Psoas muscle (tissue), 8 donors: ENCODE data around the gene GORASP2. TPM values are rescaled to one million over a fixed set of nuclear protein-coding genes. Genes with fewer than 3 reads are reported as not detected.

Source experiments
- ATAC-seq, 4 donors: fragments of 200-7000 bp; cut with Tn5 transposase; one replicate each; pipeline ENCODE4 v1.9.1; 2020; ENCODE audit warnings: moderate library complexity in 3 of 4, mild to moderate bottlenecking in 2 of 4
- DNase-seq, 2 donors: peaks; one replicate each; pipeline ENCODE4 v3.0.0-alpha.2; 2020
- H3K27ac ChIP-seq: fragments of 200-600 bp; one replicate; pipeline ENCODE4 v1.8.0; 2022
- H3K27me3 ChIP-seq, 3 donors: fragments of 200-600 bp in 1 of 3; one replicate each; pipeline versions ENCODE4 v1.6.1 to v1.8.0; 2013 to 2022; ENCODE audit warnings: low read length in 2 of 3, mild to moderate bottlenecking in 2 of 3, moderate library complexity in 1 of 3; ENCODE audit not compliant: insufficient read depth in 3 of 3
- H3K36me3 ChIP-seq, 2 donors: fragments of 200-600 bp in 1 of 2; one replicate each; pipeline versions ENCODE4 v1.6.1 to v1.8.0; 2013 to 2022; ENCODE audit warnings: low read depth in 1 of 2, mild to moderate bottlenecking in 1 of 2, moderate library complexity in 1 of 2; ENCODE audit not compliant: insufficient read depth in 1 of 2
- H3K4me1 ChIP-seq: fragments of 200-600 bp; one replicate; pipeline ENCODE4 v1.8.0; 2022
- H3K4me3 ChIP-seq: fragments of 200-600 bp; one replicate; pipeline ENCODE4 v1.8.0; 2022; ENCODE audit warnings: mild to moderate bottlenecking
- H3K9me3 ChIP-seq: fragments of 200-600 bp; one replicate; pipeline ENCODE4 v1.8.0; 2022
- WGBS, 3 donors: extraction: QIAGEN DNeasy Blood & Tissue Kit; methylation state at CpG; one replicate each; pipeline versions ENCODE4 v1.1.6 to v1.1.7; 2013; 5-methylcytosine and 5-hydroxymethylcytosine counted together
- intact Hi-C, 2 donors: fragments of 100-400 bp; cut with DNase I; formaldehyde crosslinking; loops; one replicate each; pipeline versions ENCODE4 v1.11.0 to v1.14.2; 2022
- polyA plus RNA-seq, 3 donors: library from polyadenylated mRNA; stranded (reverse); fragments of 200-250 nt; gene quantifications; one replicate each; pipeline ENCODE4 v1.2.3, GENCODE V29; 2013
- total RNA-seq, 4 donors: library from RNA; stranded (reverse); fragmentation: NEBNext Ultra II Directional in 2 of 4; extraction: Animal tissue kit (Norgen Biotek cat#: 25700) in 2 of 4; gene quantifications; one replicate each; pipeline versions ENCODE4 v1.2.1 to v1.2.4, GENCODE V29; 2021 to 2023
- TF ChIP-seq, protein P1 (sequence below): fragments of 200-600 bp; IDR thresholded peaks from one replicate; pipeline ENCODE4 v1.8.0; 2022; ENCODE audit warnings: antibody characterized with exemption
- donor health status: healthy with polysubstance abuse.
- donor health status: DM: no; HTN: no; CAD: no; lungs with moderate emphysema.
- donor health status: Bipolar disorder and iron deficiency.
- donor health status: healthy.
- donor health status: DM: yes; HTN: yes; CAD: no.
- donor health status: DM: no; HTN: no; CAD: no.
- donor health status: DM: no; HTN: no; CAD: no.
- donor health status: DM: yes; HTN: yes; CAD: no.

GORASP2 gene
- total and polyA plus RNA-seq, 7 donors: 37.8 to 76.9 (median 51.8) TPM

DNA sequence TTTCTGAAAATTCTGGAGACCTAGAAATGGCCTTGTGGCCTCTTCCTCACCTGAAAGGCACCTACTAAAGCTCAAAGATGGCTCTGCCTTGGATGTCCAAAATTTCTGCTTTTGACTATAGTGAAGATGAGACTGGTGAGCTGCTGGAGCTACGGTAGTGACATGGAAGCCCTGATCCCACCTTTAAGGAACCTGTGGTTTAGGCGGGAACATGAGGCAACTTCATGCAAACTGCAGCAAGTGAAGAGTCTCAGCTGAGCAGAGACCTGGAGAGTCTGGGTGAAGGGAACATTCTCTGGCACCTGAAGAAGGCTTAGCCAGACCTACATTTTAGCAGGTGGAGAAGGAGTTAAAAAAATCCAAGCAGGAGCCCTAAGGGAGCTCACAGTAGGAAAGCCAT is 40.0 kb downstream of the GORASP2 start:
- 82 to 94% (median 87%) methylated on average over 2 of the region's 2 CpGs for WGBS, 3 donors
- Histone ChIP-seq H3K27me3 (no peaks in the 10 kb centered on the region), H3K27ac (no peak overlapping the region), H3K36me3 (peaks cover 5 to 46% of the 10 kb centered on the region in 2 donors), H3K4me3 (no peak overlapping the region), H3K4me1 (no peaks in the 10 kb centered on the region), H3K9me3 (no peaks in the 10 kb centered on the region)
- TF ChIP-seq, protein P1, sequence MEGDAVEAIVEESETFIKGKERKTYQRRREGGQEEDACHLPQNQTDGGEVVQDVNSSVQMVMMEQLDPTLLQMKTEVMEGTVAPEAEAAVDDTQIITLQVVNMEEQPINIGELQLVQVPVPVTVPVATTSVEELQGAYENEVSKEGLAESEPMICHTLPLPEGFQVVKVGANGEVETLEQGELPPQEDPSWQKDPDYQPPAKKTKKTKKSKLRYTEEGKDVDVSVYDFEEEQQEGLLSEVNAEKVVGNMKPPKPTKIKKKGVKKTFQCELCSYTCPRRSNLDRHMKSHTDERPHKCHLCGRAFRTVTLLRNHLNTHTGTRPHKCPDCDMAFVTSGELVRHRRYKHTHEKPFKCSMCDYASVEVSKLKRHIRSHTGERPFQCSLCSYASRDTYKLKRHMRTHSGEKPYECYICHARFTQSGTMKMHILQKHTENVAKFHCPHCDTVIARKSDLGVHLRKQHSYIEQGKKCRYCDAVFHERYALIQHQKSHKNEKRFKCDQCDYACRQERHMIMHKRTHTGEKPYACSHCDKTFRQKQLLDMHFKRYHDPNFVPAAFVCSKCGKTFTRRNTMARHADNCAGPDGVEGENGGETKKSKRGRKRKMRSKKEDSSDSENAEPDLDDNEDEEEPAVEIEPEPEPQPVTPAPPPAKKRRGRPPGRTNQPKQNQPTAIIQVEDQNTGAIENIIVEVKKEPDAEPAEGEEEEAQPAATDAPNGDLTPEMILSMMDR: no peak
- intact Hi-C loops: no loop called here
- no peak for ATAC-seq
- DNase-seq: no peak

DNA sequence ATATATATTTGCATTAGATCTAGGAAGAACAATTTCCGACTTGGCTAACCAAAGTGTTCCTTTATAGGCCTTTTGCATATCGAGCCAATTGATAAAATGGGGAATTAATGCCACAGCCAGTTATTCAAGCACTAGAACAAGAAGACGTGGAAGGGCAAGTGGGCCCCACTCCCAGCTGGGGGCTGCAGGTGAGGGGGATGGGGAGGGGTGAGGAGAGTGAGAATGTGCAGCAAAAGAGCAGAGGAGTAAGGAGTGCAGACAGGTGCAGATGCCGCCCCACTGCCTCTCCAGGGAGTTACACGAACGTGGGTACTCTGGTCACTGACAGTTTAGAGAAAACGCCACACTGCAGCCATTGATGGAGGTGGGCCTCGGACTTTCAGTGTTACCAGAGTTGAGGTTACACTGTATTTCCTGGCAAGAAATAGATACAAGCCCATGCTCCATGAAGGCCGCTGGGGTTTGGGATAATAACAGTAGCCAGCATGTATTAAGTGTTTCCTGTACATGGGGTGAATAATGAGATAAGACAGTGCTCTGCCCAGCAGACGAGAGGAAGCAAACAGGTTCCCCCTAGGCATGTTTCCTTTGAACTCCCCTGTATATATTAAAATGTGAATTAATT is 40.9 kb downstream of the GORASP2 start:
- no peak for ATAC-seq
- TF ChIP-seq, protein P1: no peak
- H3K27ac ChIP-seq: no peak overlapping the region
- no peaks in the 10 kb centered on the region for H3K27me3 ChIP-seq
- intact Hi-C loops: loop anchor here (5.0 kb wide), 3 partner anchors 192 to 462 kb away; partner anchors contain the start of genes DCAF17 (in 2 of the 2), METTL8 (in 2 of the 2) and TLK1 (in 1 of the 2)
- H3K9me3 ChIP-seq: no peaks in the 10 kb centered on the region
- no peak overlapping the region for H3K4me3 ChIP-seq
- DNase-seq: no peak
- WGBS, 3 donors: 63 to 73% (median 67%) methylated on average over 10 of the region's 10 CpGs
- H3K36me3 ChIP-seq: peaks cover 5 to 37% of the 10 kb centered on the region in 2 donors
- H3K4me1 ChIP-seq: no peaks in the 10 kb centered on the region

DNA sequence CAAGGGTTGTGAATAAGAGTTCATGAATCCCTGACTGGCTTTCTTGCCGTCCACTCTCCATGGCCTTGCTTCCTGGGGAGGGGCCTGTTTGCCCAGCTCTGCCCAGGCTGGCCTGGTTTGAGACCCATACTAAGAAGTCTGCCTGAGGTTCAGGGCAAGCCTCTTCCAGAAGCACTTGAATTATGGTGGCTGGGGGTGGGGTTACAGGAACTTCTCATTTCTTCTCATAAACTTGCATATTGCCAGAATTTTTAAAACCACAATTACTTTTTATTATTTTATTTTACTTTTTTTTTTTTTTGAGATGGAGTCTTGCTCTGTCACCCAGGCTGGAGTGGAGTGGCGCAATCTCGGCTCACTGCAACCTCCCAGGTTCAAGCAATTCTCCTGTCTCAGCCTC is 42.0 kb downstream of the GORASP2 start:
- 87 to 97% (median 93%) methylated on average over 3 of the region's 3 CpGs for WGBS, 3 donors
- no peak overlapping the region for H3K4me3 ChIP-seq
- ATAC-seq: no peak

DNA sequence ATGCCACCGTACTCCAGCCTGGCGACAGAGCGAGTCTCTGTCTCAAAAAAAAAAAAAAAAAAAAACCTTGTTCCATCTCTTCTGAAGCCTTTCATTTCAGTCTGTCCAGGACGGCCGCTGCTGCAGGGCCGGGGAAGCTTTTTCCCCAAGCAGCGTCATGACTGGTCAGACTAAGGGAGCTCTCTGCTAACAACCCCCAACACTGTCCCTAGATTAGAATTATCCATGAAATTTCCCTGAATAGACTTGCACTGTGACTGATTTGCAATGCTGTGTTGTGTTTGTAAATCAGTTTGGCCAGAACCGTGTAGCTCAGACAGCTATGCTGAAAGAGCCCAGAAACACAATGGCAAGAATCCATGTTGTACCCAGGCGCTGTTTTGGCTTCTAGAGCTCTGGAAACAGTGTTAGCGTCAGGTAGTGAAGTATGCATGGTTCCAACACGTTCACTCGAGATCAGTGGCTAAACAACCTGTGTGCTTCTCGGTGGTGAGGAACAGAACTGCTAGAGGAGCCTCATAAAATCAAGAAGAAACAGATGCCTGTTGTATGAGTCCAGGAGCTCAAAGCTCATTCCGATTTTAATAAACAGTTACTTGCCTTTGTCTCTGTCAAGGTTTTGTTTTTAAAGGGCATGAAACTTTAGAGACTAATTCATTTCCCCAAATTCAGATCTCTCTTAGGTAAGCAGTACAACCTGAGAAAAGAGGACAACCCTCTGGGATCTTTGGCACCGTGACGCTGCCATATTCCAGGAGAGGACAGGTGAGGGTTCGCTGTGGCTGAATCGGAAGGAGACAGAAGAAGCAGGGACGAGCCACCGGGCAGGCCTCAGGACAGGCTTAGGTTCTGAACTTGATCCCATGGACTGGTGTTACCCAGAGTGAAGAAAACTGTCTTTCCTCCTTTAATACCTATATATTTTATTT is 43.5 kb downstream of the GORASP2 start:
- peak in 1 of 4 donors; percentile 18 for ATAC-seq
- 29 to 40% (median 36%) methylated on average over 18 to 20 of the region's 20 CpGs for WGBS, 3 donors
- Histone ChIP-seq H3K9me3 (no peaks in the 10 kb centered on the region), H3K27ac (no peak overlapping the region), H3K27me3 (no peaks in the 10 kb centered on the region), H3K4me3 (peak overlapping the region; percentile 91), H3K36me3 (peaks cover 0 to 11% of the 10 kb centered on the region in 2 donors), H3K4me1 (no peaks in the 10 kb centered on the region)
- intact Hi-C loops: loop anchor here (1.0 to 5.0 kb wide), 4 partner anchors 190 to 460 kb away; partner anchors contain the start of genes DCAF17 (in 2 of the 2), METTL8 (in 2 of the 2) and TLK1 (in 1 of the 2)
- TF ChIP-seq, protein P1: no peak
- no peak for DNase-seq

More for the DNA sequence above, 42.0 kb downstream of the GORASP2 start:
- no peaks in the 10 kb centered on the region for H3K9me3 ChIP-seq
- no peaks in the 10 kb centered on the region for H3K27me3 ChIP-seq
- no peaks in the 10 kb centered on the region for H3K4me1 ChIP-seq
- no peak for DNase-seq
- H3K27ac ChIP-seq: no peak overlapping the region
- intact Hi-C loops: loop anchor here (5.0 kb wide), 3 partner anchors 191 to 461 kb away; partner anchors contain the start of genes DCAF17 (in 2 of the 2), METTL8 (in 2 of the 2) and TLK1 (in 1 of the 2)
- H3K36me3 ChIP-seq: peaks cover 5 to 26% of the 10 kb centered on the region in 2 donors
- TF ChIP-seq, protein P1: no peak
